H9 (cell line): Measurements from ENCODE around the gene CNTFR. TPM values are rescaled to one million over a fixed set of nuclear protein-coding genes. Genes with fewer than 3 reads are reported as not detected.

Source experiments
- DNase-seq: peaks from one replicate; pipeline ENCODE4 v3.0.0-alpha.2; 2017
- H2AFZ ChIP-seq: one replicate; pipeline ENCODE4 v1.6.1; 2013; ENCODE audit warnings: mild to moderate bottlenecking, low read length, control low read depth, moderate library complexity
- H2AK5ac ChIP-seq: 2 replicates; pipeline ENCODE4 v1.6.1; 2013; ENCODE audit warnings: low read length, control low read depth, mixed read lengths; ENCODE audit not compliant: insufficient read length
- H2BK120ac ChIP-seq: one replicate; pipeline ENCODE4 v1.6.1; 2013; ENCODE audit warnings: low read depth, mild to moderate bottlenecking, low read length, control low read depth, inconsistent platforms; ENCODE audit not compliant: poor library complexity, severe bottlenecking
- H2BK12ac ChIP-seq: 2 replicates; pipeline ENCODE4 v1.6.1; 2013; ENCODE audit warnings: low read length, control low read depth, mixed read lengths, low read depth; ENCODE audit not compliant: insufficient read length
- H2BK15ac ChIP-seq: 2 replicates; pipeline ENCODE4 v1.6.1; 2013; ENCODE audit warnings: low read depth, low read length, control low read depth
- H2BK20ac ChIP-seq: one replicate; pipeline ENCODE4 v1.6.1; 2013; ENCODE audit warnings: low read depth, mild to moderate bottlenecking, low read length, control low read depth, inconsistent platforms; ENCODE audit not compliant: poor library complexity, severe bottlenecking
- H2BK5ac ChIP-seq: 2 replicates; pipeline ENCODE4 v1.6.1; 2013; ENCODE audit warnings: low read length, control low read depth, mixed read lengths; ENCODE audit not compliant: insufficient read length
- H3K14ac ChIP-seq: 2 replicates; pipeline ENCODE4 v1.6.1; 2013; ENCODE audit warnings: low read length, control low read depth; ENCODE audit not compliant: insufficient read depth
- H3K18ac ChIP-seq: 2 replicates; pipeline ENCODE4 v1.6.1; 2013; ENCODE audit warnings: low read depth, mild to moderate bottlenecking, mixed read lengths, low read length, control low read depth; ENCODE audit not compliant: insufficient read length
- H3K23ac ChIP-seq: 2 replicates; pipeline ENCODE4 v1.6.1; 2013; ENCODE audit warnings: low read length, control low read depth, mixed read lengths, low read depth; ENCODE audit not compliant: insufficient read length
- H3K23me2 ChIP-seq: 2 replicates; pipeline ENCODE4 v1.6.1; 2013; ENCODE audit warnings: low read depth, mild to moderate bottlenecking, mixed read lengths, low read length, control low read depth; ENCODE audit not compliant: insufficient read length, poor library complexity, severe bottlenecking
- H3K27ac ChIP-seq: 2 replicates; pipeline ENCODE4 v1.5.1; 2013; ENCODE audit warnings: low read length, control low read depth, mixed read lengths, low read depth; ENCODE audit not compliant: insufficient read length
- H3K27me3 ChIP-seq: 2 replicates; pipeline ENCODE4 v1.6.1; 2013; ENCODE audit warnings: low read length, control low read depth, inconsistent platforms; ENCODE audit not compliant: insufficient read depth
- H3K4ac ChIP-seq: 2 replicates; pipeline ENCODE4 v1.6.1; 2013; ENCODE audit warnings: low read depth, mild to moderate bottlenecking, control low read depth, inconsistent platforms, low read length, moderate library complexity
- H3K4me1 ChIP-seq: 2 replicates; pipeline ENCODE4 v1.6.1; 2013; ENCODE audit warnings: low read length, control low read depth, inconsistent platforms; ENCODE audit not compliant: insufficient read depth
- H3K4me2 ChIP-seq: 2 replicates; pipeline ENCODE4 v1.6.1; 2013; ENCODE audit warnings: low read length, control low read depth, mixed read lengths; ENCODE audit not compliant: insufficient read length, insufficient read depth
- H3K56ac ChIP-seq: 2 replicates; pipeline ENCODE4 v1.6.1; 2013; ENCODE audit warnings: low read depth, mild to moderate bottlenecking, mixed read lengths, low read length, control low read depth; ENCODE audit not compliant: insufficient read length
- H3K79me1 ChIP-seq: 2 replicates; pipeline ENCODE4 v1.6.1; 2013; ENCODE audit warnings: low read depth, mild to moderate bottlenecking, moderate library complexity, low read length, control low read depth, inconsistent platforms; ENCODE audit not compliant: insufficient read depth, poor library complexity, severe bottlenecking
- H3K79me2 ChIP-seq: 2 replicates; pipeline ENCODE4 v1.6.1; 2013; ENCODE audit warnings: low read length, control low read depth, inconsistent platforms; ENCODE audit not compliant: insufficient read depth
- H3K9ac ChIP-seq: 2 replicates; pipeline ENCODE4 v1.6.1; 2013; ENCODE audit warnings: low read length, control low read depth, mixed read lengths; ENCODE audit not compliant: insufficient read length; ENCODE audit errors: extremely low read depth
- H3K9me3 ChIP-seq: one replicate; pipeline ENCODE4 v1.6.1; 2013; ENCODE audit warnings: low read depth, low read length, inconsistent platforms; ENCODE audit not compliant: control insufficient read depth
- H3T11ph ChIP-seq: one replicate; pipeline ENCODE4 v1.6.1; 2013; ENCODE audit warnings: mild to moderate bottlenecking, low read length, control low read depth, inconsistent platforms
- H4K20me1 ChIP-seq: one replicate; pipeline ENCODE4 v1.6.1; 2013; ENCODE audit not compliant: control insufficient read depth, insufficient read length, insufficient read depth
- H4K5ac ChIP-seq: 2 replicates; pipeline ENCODE4 v1.6.1; 2013; ENCODE audit warnings: low read depth, mild to moderate bottlenecking, mixed read lengths, low read length, control low read depth; ENCODE audit not compliant: insufficient read length
- H4K8ac ChIP-seq: replicated peaks from 2 replicates; pipeline ENCODE4 v1.6.1; 2013; ENCODE audit warnings: low read length, control low read depth, mixed read lengths, low read depth; ENCODE audit not compliant: insufficient read length
- H4K91ac ChIP-seq: 2 replicates; pipeline ENCODE4 v1.6.1; 2013; ENCODE audit warnings: low read depth, mild to moderate bottlenecking, moderate library complexity, mixed read lengths, low read length, control low read depth; ENCODE audit not compliant: insufficient read length
- H3K27ac Mint-ChIP-seq, 3 experiments: 2 replicates in 2 of 3; 3 replicates in 1 of 3; pipeline ENCODE4 v1.8.0; 2020 to 2021; ENCODE audit warnings: mixed read lengths in 3 of 3, mild to moderate bottlenecking in 1 of 3, moderate library complexity in 1 of 3
- H3K27me3 Mint-ChIP-seq: 2 replicates; pipeline ENCODE4 v1.8.0; 2021; ENCODE audit warnings: low read depth, mild to moderate bottlenecking, moderate library complexity, mixed read lengths
- H3K36me3 Mint-ChIP-seq, 3 experiments: 2 replicates in 2 of 3; 3 replicates in 1 of 3; pipeline ENCODE4 v1.8.0; 2020 to 2021; ENCODE audit warnings: low read depth in 3 of 3, mixed read lengths in 3 of 3; ENCODE audit not compliant: insufficient read depth in 1 of 3
- H3K4me1 Mint-ChIP-seq, 2 experiments: 2 replicates each; pipeline ENCODE4 v1.8.0; 2020; ENCODE audit warnings: mixed read lengths in 2 of 2
- H3K4me3 Mint-ChIP-seq, 2 experiments: 2 replicates in 1 of 2; 3 replicates in 1 of 2; pipeline ENCODE4 v1.8.0; 2020 to 2021; ENCODE audit warnings: mild to moderate bottlenecking in 2 of 2, mixed read lengths in 2 of 2, moderate library complexity in 1 of 2
- H3K9me3 Mint-ChIP-seq, 2 experiments: 2 replicates in 1 of 2; 3 replicates in 1 of 2; pipeline ENCODE4 v1.8.0; 2020; ENCODE audit warnings: mild to moderate bottlenecking in 2 of 2, mixed read lengths in 2 of 2, moderate library complexity in 1 of 2
- WGBS: extraction: QIAGEN DNeasy Blood & Tissue Kit; methylation state at CpG from one replicate; pipeline ENCODE4 v1.1.7; 2013; ENCODE audit warnings: missing lambda C conversion rate, low lambda C conversion rate, mixed read lengths; ENCODE audit not compliant: insufficient read length; ENCODE audit errors: extremely low coverage; 5-methylcytosine and 5-hydroxymethylcytosine counted together
- total RNA-seq: library from RNA; stranded (reverse); gene quantifications from 2 replicates; pipeline ENCODE4 v1.2.1, GENCODE V29; 2021
- TF ChIP-seq, protein P1 (sequence below): fragments of 200-600 bp; sonication (generic); conservative IDR thresholded peaks from 3 replicates; pipeline ENCODE4 v1.8.0; 2021; ENCODE audit warnings: antibody characterized with exemption, mild to moderate bottlenecking

CNTFR gene
- total RNA-seq, 1 experiment from 2014 or later, result 0.55 TPM

GRCh38 chr9:34518110-34518616, 71.4 kb downstream of the CNTFR start:
- TF ChIP-seq, protein P1, sequence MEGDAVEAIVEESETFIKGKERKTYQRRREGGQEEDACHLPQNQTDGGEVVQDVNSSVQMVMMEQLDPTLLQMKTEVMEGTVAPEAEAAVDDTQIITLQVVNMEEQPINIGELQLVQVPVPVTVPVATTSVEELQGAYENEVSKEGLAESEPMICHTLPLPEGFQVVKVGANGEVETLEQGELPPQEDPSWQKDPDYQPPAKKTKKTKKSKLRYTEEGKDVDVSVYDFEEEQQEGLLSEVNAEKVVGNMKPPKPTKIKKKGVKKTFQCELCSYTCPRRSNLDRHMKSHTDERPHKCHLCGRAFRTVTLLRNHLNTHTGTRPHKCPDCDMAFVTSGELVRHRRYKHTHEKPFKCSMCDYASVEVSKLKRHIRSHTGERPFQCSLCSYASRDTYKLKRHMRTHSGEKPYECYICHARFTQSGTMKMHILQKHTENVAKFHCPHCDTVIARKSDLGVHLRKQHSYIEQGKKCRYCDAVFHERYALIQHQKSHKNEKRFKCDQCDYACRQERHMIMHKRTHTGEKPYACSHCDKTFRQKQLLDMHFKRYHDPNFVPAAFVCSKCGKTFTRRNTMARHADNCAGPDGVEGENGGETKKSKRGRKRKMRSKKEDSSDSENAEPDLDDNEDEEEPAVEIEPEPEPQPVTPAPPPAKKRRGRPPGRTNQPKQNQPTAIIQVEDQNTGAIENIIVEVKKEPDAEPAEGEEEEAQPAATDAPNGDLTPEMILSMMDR, result no peak
- no peaks in the 10 kb centered on the region for H3K9me3 ChIP-seq
- no peak overlapping the region for H3K9ac ChIP-seq
- H3K23ac ChIP-seq, result no peak overlapping the region
- no peak overlapping the region for H4K8ac ChIP-seq
- no peaks in the 10 kb centered on the region for H3K79me2 ChIP-seq
- H3K79me1 ChIP-seq, result no peaks in the 10 kb centered on the region
- no peak overlapping the region for H3K18ac ChIP-seq
- peaks cover 6% of the 10 kb centered on the region for H3K23me2 ChIP-seq
- H2BK120ac ChIP-seq, result no peak overlapping the region
- H2AFZ ChIP-seq, result no peak overlapping the region
- Mint-ChIP-seq H3K27ac (no peak overlapping the region), H3K9me3 (no peaks in the 10 kb centered on the region), H3K36me3 (peaks cover 0 to 3% (median 0%) of the 10 kb centered on the region in 3 experiments; a peak in 1 of 7 replicates), H3K4me1 (peaks cover 16 to 17% of the 10 kb centered on the region in 2 experiments), H3K4me3 (no peak overlapping the region), H3K27me3 (peaks cover 24% of the 10 kb centered on the region)
- H3K4ac ChIP-seq, result no peak overlapping the region
- H2AK5ac ChIP-seq, result no peak overlapping the region
- no peak for DNase-seq
- no peak overlapping the region; the same call in 1 of the 2 replicates for H3K14ac ChIP-seq
- no peak overlapping the region for H4K5ac ChIP-seq
- no peak overlapping the region for H3K4me2 ChIP-seq
- H3K27ac ChIP-seq, result no peak overlapping the region
- no peaks in the 10 kb centered on the region for H3K27me3 ChIP-seq
- peaks cover 4% of the 10 kb centered on the region for H4K20me1 ChIP-seq
- no peak overlapping the region for H2BK20ac ChIP-seq
- H3K56ac ChIP-seq, result no peak overlapping the region
- no peak overlapping the region for H4K91ac ChIP-seq
- H2BK15ac ChIP-seq, result no peak overlapping the region
- no peak overlapping the region for H2BK12ac ChIP-seq
- H3T11ph ChIP-seq, result no peak overlapping the region
- no CpG with 5 or more reads among the region's 6 CpGs for WGBS
- peaks cover 10% of the 10 kb centered on the region; the same call in 1 of the 2 replicates for H3K4me1 ChIP-seq
- H2BK5ac ChIP-seq, result no peak overlapping the region
